ENCODE measurements around the gene ITGB2. TPM values are rescaled to one million over a fixed set of nuclear protein-coding genes. Genes with fewer than 3 reads are reported as not detected.

The ITGB2 gene
- total RNA-seq, 1 experiment from 2014 or later, result 1.5 TPM

GRCh38 chr21:44933918-44934260 is 13.2 kb upstream of the ITGB2 start:
- ATAC-seq (no peak), DNase-seq (ENCODE audit: low read depth, low spot score) (no peak)
- ChIA-PET RAD21 (ENCODE audit: low non-redundant PET in 1 of 2, low total read pairs in 2 of 2, uncharacterized antibody in 2 of 2, unreplicated experiment in 2 of 2) (no interaction called here), CTCF (no interaction called here), POLR2A (no interaction called here)
- H3K36me3 ChIP-seq (ENCODE audit: control insufficient read depth in 1 of 2, insufficient read depth in 2 of 2, low read length in 2 of 2), result no peaks in the 10 kb centered on the region
- H3K9me3 ChIP-seq (ENCODE audit: control insufficient read depth in 1 of 2, insufficient read depth in 1 of 2, low read depth in 1 of 2, low read length in 2 of 2), result no peaks in the 10 kb centered on the region
- intact Hi-C loops (cut with micrococcal nuclease), result no loop called here
- H3K27me3 ChIP-seq (ENCODE audit: insufficient read depth, low read length), result peaks cover 37% of the 10 kb centered on the region; the same call in 1 of the 2 replicates
- no peak overlapping the region for H3K9ac ChIP-seq (ENCODE audit: low read length)
- no peak for TF ChIP-seq SIN3A (IDR thresholded peaks at IDR 0.05; ENCODE audit: low read depth)
- TF ChIP-seq RAD21 (IDR thresholded peaks at IDR 0.05; ENCODE audit: low read depth), result no peak
- TF ChIP-seq SP1 (IDR thresholded peaks at IDR 0.05; ENCODE audit: low read depth), result no peak
- TF ChIP-seq ELF1 (IDR thresholded peaks at IDR 0.05; ENCODE audit: borderline replicate concordance, low read depth), result no peak
- TF ChIP-seq ATF3 (IDR thresholded peaks at IDR 0.05), result no peak
- no peak for TF ChIP-seq SRF (IDR thresholded peaks at IDR 0.05; ENCODE audit: low read depth)
- no peak for TF ChIP-seq ZBTB33 (IDR thresholded peaks at IDR 0.05; ENCODE audit: extremely low read depth, insufficient replicate concordance, low read length)
- no peak for TF ChIP-seq FOSL1 (IDR thresholded peaks at IDR 0.05; ENCODE audit: low read depth)
- TF ChIP-seq JUND (IDR thresholded peaks at IDR 0.05), result no peak
- H3K4me3 ChIP-seq (replicated peaks in 1 of 2; ENCODE audit: low read depth in 1 of 2, low read length in 2 of 2), result no peak overlapping the region
- H4K20me1 ChIP-seq (ENCODE audit: insufficient read depth), result no peaks in the 10 kb centered on the region
- no peak overlapping the region for H2AFZ ChIP-seq (ENCODE audit: low read depth, low read length, poor library complexity, severe bottlenecking)
- H3K9me2 ChIP-seq (ENCODE audit: insufficient read depth), result no peaks in the 10 kb centered on the region
- no peak overlapping the region for H3K27ac ChIP-seq (ENCODE audit: low read depth, low read length)
- H3K4me2 ChIP-seq (ENCODE audit: low read length), result no peak overlapping the region
- BruUV-seq (replicated peaks), result no TSS peak
- H3K4me1 ChIP-seq (ENCODE audit: control insufficient read depth in 1 of 2, insufficient read depth in 2 of 2, low read length in 2 of 2), result peaks cover 4 to 12% of the 10 kb centered on the region in 2 experiments
- H3K79me2 ChIP-seq (ENCODE audit: insufficient read depth, low read length), result no peaks in the 10 kb centered on the region
